ENCODE data around the gene MTIF3.

MTIF3 gene

DNA sequence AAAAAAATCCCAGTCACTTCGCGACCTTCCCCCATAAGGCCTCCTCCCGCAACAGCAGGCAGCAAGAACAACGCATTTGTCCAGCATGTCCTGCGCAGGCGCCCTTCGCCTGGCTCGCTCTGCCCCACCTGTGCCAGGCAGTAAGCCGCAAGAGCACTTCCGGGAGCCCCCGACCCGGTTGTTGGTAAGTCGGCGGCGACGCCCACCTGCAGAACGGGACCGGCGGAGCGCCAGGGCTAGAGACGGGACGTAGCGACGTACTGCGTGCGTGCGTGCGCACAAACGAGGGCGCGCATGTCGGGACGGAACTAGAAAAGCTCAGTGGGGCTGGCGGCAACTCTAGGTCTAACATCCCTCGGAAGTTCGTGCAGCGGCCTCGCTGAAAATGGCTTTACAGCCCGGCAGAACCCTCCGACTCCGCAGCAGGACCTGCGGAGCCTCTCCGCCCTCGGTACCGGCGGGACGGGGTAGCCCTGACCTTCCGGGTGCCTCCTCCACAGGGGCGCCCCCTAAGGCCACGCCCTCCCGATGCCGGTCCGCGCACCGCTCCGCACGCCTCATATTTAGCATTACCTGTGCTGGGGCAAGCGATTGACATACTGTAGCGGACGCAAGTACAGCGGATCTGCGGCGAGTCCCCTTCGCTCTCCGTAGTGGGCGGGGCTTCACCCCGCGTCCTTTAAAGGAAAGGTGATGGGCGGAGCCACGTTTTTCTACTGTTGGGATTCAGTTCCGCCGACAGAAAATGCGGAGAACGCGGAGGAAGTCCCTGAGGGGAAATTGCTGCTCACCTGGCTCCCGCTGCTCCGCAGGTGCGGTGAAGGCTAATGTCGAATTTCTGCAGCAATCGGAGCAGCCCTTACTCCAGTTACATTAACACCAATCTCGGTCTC is at the start of gene MTIF3:
TSS of gene MTIF3 (minus strand) at position 629 of the 893 bp plus-strand sequence. CDS start 10,116 bp downstream, outside the sequence.
- DNase-seq = peak; percentile 97

- no peak for DNase-seq
These were observed 47.3 kb upstream of the MTIF3 start for GRCh38 chr13:27497563-27498230.

- DNase-seq = no peak
These were observed 46.3 kb upstream of the MTIF3 start for GRCh38 chr13:27496536-27497273.

GRCh38 chr13:27496006-27496405 is 45.6 kb upstream of the MTIF3 start:
- no peak for DNase-seq

DNA sequence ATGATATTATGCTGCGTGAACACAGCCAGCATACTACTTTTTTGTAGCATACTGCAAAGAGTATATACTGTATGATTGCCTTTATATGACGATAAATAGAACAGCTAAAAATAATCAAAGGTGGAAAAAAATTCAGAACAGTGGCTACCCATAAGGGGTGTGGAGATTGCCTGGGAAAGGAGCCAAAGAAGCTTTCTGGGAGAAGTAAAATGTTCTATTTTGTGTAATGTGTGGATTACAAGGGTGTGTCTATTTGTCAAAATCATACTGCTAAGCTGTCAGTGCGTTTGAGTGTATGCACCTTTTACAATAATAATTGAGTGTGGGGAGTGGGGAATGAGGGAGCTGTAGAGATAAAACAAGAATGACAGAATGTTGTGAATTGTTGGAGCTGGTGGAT is 45.2 kb upstream of the MTIF3 start:
- DNase-seq = no peak

DNA sequence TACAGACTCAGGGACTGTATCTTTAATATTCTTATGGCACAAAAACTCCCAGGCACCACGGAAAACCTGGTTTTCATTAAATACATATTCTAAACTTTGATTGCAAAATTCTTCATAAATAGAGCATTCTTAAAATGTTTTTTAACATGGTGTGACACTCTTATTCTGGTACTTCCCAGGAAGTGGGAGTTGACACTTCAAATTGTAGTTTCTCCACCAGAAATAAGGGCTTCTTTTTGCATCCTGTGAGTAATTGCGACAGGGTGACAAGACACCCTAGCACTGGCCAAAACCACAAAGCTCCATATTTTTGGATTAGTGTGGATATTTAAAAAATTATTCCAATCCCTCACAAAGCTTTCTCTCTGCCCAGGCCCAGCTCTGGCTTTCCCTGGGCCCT is 43.6 kb upstream of the MTIF3 start:
- no peak for DNase-seq

- no peak for DNase-seq
These were observed 39.1 kb upstream of the MTIF3 start for GRCh38 chr13:27489456-27489855.

GRCh38 chr13:27487776-27488175 is 37.4 kb upstream of the MTIF3 start:
- no peak for DNase-seq

DNA sequence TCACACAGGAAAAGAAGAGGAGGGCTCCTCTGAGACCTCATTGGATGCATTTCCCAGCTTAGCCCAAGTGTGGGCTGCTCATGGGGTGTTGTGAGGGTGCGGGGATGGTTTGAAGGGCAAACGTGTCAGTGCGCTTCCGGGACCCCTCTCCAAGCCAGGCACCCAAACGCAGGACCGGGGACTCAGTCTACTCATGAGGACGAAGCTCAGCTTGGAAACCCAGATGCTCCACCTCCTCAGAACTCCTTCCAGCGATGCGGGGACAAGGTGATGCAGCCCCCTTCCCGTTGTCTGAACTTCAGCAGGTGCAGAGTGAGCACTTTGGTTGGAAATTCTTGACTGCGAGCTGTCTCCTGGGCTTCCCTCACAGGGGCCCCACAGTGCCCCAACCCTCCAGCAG is 33.1 kb upstream of the MTIF3 start:
- no peak for DNase-seq

DNA sequence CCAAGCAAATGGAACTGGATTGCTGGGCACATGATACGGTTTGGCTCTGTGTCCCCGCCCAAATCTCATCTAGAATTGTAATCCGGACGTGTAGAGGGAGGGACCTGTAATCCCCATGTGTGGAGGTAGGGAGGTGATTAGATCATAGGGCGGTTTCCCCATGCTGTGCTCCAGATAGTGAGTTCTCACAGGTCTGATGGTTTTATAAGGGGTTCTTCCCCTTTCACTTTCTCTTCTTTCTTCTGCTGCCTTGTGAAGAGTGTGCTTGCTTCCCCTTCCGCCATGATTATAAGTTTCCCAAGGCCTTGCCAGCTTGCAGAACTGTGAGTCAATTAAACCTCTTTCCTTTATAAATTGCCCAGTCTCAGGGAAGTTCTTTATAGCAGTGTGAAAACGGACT is 32.6 kb upstream of the MTIF3 start:
- no peak for DNase-seq

- no peak for DNase-seq
These were observed 31.4 kb upstream of the MTIF3 start for GRCh38 chr13:27481766-27482165.

DNA sequence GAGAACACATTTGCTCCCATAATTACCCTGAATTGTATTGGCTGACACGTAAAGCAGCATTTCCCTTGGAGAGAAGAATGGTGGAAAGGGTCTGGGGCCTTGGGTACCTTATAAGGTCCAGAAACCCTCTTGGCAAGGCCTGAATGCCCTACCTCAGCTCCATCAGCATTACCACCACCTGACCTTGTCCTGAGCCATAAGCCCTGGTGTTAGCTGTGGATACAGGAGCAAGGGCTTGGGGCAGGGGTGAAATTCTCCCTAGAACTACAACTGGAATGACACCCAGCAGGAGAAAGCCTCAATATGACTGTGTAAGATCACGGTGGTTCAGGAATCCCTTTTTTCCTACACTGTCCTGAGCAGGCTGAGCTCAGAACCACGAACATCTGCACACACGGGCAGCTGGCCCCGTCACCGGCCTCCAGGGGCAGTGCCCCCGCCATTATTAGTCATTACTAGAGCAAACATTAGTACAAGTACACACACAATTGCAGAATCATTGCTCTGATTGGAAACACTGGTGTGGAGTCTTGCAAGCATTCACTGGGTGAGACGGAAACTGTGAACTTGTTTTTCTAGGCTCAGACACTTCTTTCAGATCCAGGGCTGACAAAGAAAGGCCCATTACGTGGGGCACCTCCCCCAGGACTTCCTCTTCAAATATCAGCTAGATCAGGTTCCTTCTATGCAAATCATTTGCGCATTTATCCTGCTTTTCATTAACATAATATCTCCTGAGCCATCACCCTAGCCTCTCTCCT is 26.8 kb upstream of the MTIF3 start:
- DNase-seq = no peak

DNA sequence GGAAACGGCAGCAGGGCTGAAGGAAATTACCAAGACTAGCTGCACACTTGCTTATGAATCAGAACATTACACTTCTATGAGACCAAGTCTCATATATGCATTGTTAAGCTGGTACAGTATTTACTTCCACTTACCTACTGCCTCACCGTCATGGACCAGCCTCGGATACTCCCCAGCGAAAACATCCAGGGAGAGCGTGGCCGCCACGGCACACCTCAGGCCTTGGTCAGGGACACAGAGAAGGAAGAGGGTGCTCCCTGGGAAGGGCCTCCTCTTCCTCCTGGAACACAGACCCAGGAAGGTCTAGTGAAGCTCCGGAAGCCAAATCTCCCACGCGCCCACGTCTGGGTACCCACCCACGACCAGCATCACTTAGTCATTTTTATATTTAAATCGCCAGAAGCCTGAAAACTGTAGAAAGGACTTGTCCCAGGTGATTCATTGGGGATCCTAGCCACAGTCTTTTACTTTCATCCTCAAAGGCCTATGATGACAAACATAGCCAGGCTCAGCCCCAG is 24.4 kb upstream of the MTIF3 start:
- no peak for DNase-seq

GRCh38 chr13:27472941-27473340 is 22.6 kb upstream of the MTIF3 start:
- DNase-seq = no peak

- no peak for DNase-seq
These were observed 22.1 kb upstream of the MTIF3 start for GRCh38 chr13:27472441-27472840.

- DNase-seq = no peak
These were observed 19.9 kb upstream of the MTIF3 start for GRCh38 chr13:27470075-27470820.

DNA sequence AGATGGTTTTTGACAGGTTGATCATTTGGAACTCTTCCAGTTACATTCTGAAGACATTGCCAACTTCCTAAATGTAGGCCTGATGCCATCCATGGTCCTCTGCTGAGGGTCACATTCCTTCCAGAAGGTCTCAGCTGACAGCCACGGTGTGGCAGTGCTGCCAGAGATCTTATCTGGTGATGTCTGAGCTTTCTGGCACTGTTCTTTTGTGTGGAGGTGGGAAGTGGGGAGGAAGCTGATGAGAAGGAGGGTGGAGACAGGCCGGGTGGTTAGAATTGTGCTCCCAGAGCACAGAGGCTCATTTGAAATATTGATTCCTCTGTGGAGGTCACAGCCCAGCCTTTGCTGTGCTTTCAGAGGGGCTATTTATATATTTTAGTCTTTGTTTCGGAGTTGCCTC is 16.1 kb upstream of the MTIF3 start:
- DNase-seq = no peak

- no peak for DNase-seq
These were observed 15.2 kb upstream of the MTIF3 start for GRCh38 chr13:27465611-27466010.

GRCh38 chr13:27463500-27463899 is 13.1 kb upstream of the MTIF3 start:
- DNase-seq = no peak

DNA sequence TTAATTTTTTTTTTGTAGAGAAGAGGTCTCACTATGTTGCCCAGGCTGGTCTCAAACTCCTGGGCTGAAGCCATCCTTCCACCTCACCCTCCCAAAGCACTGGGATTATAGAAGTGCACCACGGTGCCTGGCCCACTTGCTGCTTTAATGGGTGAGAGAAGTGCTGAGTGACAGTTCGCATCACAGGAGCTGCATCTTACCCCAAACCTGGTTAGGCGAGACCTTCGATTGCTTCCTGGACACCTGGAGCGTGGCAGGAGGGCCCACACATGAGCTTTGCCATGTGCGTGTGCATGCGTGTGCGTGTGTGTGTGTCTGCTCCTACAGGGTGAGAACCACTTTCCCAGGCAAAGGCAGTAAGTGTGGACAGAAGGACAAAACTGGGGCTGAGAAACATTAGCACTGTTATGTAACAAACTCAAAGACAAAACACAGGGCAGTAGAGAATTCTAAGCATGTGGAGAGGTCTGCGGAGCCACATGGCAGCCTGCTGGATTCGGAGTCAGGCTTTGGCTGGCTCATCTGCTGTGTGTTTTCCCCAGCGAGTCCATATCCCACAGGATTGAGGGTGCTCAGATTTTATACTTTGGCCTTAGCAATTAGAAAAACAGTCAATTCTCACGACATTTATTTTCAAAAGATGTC is 11.7 kb upstream of the MTIF3 start:
- no peak for DNase-seq

GRCh38 chr13:27455331-27455855 is 5.0 kb upstream of the MTIF3 start:
- no peak for DNase-seq

Measured in activated CD8-positive, alpha-beta memory T cell treated with anti-CD3 and anti-CD28 coated beads, Interleukin-2, amount 50 U/mL, for 4 hours (primary cell).